Activated effector memory CD4-positive, alpha-beta T cell treated with anti-CD3 and anti-CD28 coated beads, Interleukin-2, amount 50 U/mL, for 16 hours (primary cell): ENCODE measurements around the gene LCE2C.
"Not testable (repeated sequence)": the region's sequence is repeated elsewhere in the genome, so short reads cannot be mapped to it uniquely, and the experiment has no call there.

ENCODE experiments used
- DNase-seq: peaks from one replicate; pipeline ENCODE4 v3.0.0-alpha.2; 2020

LCE2C gene

DNA sequence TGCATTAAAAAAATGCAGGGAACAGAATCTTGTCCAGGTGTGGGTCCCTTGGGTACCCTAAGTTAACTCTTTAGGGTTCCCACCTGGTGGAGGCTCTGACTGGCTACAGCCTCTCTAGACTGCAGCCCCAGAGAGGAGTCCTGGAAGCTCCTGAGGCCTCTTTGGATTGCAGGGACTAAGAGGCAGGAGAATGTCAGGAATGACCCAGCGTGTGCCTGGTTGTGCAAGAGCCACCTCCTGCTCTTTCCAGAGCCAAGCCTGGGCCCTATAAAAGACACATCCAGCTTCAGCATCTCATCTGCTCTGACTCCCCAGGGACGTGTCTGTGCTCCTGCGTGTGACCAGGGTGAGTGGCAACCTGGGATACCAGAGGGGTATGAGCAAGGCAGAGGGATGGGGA lies at the start of gene LCE2C:
TSS of gene LCE2C (plus strand) at position 297 of the 400 bp plus-strand sequence. CDS start 737 bp downstream, outside the sequence.
- not testable (repeated sequence) for DNase-seq

- no peak for DNase-seq
These were observed 48.3 kb upstream of the LCE2C start for GRCh38 chr1:152626744-152627143.

- no peak for DNase-seq
These were observed 44.5 kb upstream of the LCE2C start for GRCh38 chr1:152630596-152630995.

DNA sequence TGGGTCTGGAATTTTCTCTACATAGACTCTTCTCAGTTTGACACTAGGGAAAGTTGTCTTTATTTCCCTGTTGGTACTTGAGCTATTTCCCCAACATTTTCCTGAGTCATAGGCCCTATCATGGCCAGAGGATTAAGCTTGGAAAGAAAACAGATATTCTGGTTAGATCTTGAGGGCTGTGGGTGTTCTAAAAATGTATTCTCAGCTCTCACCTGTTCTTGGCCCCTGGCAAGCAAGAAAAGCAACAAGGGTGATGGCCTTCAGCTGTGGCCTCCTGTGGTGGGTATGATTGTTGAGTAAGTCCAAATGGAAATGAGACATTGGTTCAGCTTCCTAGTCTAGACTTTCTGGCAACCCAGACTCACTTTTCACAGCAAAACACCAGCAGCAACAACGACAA lies 34.7 kb upstream of the LCE2C start:
- no peak for DNase-seq

DNA sequence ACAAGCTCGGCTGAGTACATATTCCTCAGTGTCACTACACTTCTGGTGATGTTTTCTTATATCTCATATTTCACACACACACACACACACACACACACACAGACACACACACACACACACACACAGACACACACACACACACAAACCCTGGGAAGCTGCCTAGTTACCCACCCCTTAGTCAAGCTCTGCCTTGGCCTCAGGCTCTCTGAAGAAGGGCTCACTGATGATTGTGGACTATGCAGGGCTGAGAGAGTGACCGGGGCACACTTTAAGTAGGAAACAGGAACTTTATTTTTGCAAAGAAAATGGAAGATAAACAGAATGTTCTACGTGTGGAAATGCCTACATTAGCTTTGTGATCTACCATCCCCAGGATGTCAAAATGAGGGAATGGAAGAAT lies 31.1 kb upstream of the LCE2C start:
- DNase-seq, result no peak

GRCh38 chr1:152645146-152645545 lies 29.9 kb upstream of the LCE2C start:
- no peak for DNase-seq

DNA sequence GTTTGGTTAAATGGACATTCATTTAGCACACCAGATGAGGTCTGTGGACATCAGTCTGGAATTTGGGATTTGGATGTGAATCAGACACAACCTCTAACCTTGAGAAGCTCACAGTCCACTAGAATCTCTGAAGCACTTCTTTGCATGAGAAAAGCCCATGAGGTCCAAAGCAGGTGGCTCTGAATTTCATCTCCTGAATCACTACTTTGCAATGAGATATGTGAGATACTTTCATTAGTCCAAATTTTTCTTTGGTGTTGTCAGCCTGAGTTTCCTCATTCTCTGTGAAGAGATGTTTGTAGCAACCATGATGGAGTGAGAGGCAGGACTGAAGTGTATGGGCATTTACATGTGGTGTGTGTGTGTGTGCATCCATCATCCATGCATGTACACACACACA lies 28.4 kb upstream of the LCE2C start:
- no peak for DNase-seq

- DNase-seq, result peak; percentile 78
These were observed 21.0 kb upstream of the LCE2C start for GRCh38 chr1:152654110-152654509.

DNA sequence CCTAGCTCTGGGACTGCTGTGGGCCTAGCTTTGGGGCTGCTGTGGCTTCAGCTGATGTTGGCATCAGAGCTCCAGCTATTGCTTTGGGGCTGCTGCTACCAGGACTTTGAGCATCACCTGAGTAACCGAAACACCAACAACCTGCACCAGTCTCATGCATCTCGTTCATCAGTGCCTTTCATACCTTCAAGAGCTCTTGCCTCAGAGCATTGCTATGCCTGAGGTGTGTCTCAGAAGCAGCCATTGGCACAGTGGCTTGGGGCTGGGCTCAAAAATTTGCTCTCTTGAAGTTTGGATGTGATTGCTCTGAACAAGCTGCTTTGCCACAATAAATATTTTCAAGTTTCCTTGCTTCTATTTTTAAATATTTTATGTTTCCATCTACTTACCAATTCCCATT lies 18.6 kb upstream of the LCE2C start:
- no peak for DNase-seq

DNA sequence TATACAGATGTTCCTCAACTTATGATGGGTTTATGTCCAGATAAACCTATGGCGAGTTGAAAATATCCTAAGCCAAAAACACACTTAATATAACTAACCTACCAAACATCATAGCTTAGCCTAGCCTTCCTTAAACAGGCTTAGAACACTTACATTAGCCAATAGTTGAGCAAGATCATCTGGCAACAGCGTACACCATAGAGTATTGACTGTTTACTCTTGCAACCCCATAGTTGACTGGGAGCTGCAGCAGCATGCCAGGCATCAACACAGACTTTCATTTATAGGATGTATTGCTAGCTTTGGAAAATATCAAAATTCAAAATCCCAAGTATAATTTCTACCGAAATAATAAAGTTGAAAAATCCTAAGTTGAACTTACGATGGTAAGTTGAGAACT lies 17.4 kb upstream of the LCE2C start:
- no peak for DNase-seq

- DNase-seq, result no peak
These were observed 16.4 kb upstream of the LCE2C start for GRCh38 chr1:152658649-152659048.

DNA sequence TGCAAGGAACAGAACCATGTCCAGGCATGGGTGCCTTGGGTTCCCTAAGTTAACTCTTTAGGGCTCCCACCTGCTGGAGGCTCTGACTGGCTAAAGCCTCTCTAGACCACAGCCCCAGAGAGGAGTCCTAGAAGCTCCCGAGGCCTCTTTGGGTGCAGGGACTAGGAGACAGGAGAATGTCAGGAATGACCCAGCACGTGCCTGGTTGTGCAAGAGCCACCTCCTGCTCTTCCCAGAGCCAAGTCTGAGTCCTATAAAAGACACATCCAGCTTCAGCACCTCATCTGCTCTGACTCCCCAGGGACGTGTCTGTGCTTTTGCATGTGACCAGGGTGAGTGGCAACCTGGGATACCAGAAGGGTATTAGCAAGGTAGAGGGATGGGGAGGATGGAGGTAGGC lies 12.0 kb upstream of the LCE2C start, which contains the start of gene LCE2D:
TSS of gene LCE2D (plus strand) at position 283 of the 400 bp plus-strand sequence. CDS start 726 bp downstream, outside the sequence.
- DNase-seq, result no peak

DNA sequence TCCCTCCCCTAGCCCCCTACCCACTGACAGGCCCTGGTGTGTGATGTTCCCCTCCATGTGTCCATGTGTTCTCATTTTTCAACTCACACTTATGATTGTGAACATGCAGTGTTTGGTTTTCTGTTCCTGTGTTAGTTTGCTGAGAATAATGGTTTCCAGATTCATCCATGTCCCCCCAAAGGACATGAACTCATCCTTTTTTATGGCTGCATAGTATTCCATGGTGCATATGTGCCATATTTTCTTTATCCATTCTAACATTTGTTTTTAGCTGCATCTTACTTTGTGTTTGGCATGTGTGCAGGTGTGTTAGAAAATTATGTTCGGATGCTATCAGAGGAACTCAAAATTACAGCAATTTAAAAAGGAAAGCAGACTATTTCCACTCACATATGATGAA lies 8.9 kb upstream of the LCE2C start:
- DNase-seq, result not testable (repeated sequence)

DNA sequence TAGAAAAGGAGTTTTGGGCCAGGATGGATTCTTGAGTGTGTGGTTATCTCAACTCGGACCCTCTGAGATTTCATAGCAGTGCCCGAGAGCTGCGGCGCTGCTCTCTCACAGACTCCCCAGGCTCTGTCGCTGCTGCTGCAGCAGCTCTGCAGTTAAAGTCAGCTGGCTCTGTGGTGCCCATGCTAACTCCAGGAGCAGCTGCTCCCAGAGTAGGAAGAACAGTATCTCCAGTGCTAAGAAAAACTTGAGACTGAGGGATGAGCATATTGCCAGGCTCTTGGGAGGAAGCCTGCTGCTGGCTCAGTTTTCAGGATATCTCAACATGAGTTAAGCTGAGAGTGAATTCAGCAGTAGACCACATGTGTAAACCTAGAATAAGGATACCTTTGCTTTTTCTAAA lies 7.4 kb upstream of the LCE2C start:
- DNase-seq, result no peak

DNA sequence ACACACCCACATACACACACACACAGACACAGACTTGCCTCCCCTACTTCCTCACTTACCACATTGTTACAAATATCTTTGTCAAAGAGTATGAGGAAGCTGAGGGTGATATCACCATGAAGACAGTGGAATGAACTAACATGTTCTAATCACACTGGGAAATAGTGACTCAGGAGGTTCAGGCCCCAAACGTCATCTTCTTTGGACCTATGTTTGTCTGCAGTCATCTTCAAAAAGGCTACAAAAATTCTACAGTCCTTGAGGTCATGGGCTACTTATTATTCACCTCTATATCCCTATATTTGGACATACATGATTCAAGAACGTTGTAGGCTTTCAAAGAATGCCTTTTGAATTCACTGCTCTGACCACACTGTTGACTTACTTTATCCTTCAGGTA lies 2.1 kb upstream of the LCE2C start:
- no peak for DNase-seq

GRCh38 chr1:152679459-152679858 lies 4.4 kb downstream of the LCE2C start:
- no peak for DNase-seq

GRCh38 chr1:152681616-152682015 lies 6.5 kb downstream of the LCE2C start:
- no peak for DNase-seq

GRCh38 chr1:152683846-152684245 lies 8.8 kb downstream of the LCE2C start:
- no peak for DNase-seq

- DNase-seq, result not testable (repeated sequence)
These were observed 10.7 kb downstream of the LCE2C start, which contains the start of gene LCE2B for GRCh38 chr1:152685823-152686222. LCE2B (plus strand) TSS chr1:152686123; CDS start chr1:152686844, 721 bp downstream.

DNA sequence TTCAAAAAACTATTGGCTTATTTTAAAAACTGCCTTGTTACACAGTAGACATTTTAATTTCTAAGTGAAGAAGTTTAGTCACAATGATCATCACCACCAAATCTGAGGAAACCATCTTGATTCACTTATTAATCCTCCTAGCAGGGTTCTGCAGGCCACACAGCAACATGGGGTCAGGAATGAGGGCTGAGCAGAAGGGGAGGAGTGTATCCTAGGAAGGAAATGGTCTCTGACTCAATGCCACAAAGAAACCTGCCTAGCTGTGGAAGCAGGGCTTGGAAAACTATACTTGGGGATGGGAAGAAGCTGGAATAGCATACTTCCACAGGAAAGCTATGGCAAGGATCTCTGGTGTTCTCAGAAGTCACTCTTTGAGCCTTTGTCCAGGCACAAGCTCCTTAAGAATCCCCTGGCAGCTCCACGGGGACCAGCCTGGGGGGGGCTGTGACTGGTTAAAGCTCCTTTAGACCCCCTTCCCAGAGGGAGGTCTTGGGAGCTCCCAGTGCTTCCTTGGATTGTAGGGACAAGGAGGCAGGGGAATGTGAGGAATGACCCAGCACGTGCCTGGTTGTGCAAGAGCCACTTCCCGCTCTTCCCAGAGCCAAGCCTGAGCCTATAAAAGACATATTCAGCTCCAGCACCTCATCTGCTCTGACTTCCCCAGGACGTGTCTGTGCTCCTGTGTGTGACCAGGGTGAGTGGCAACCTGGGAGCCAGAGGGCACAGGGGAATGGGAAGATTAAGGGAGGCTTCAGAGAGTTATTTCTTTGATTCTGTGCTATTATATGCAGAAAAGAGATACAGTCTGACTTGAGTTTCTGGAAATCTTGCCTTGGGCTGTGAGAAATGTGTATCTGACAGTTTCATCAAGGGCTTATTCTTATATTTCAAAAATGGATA lies 22.9 kb downstream of the LCE2C start, which contains the start of gene LCE2A:
TSS of gene LCE2A (plus strand) at position 645 of the 900 bp plus-strand sequence. CDS start 557 bp downstream, outside the sequence.
- DNase-seq, result no peak

- no peak for DNase-seq
These were observed 24.7 kb downstream of the LCE2C start for GRCh38 chr1:152699746-152700145.

DNA sequence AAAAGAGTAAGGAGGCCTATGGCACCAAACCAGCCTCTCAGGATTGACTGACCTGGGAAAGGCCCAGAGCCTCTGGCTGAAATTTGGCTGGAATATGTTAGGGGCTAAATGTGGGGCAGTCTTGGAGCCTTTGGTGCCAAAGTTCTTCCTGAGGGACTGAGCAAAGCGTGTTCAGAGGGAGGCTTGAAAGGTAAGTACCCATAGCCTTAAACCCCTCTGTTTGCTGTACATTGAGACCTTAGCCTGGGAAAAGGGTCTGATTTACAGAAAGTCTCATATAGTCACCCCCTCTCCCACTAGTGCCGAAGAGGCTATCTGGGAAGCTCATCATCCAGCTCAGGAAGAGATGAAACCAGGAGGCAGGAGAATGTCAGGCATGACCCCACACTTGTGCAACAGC lies 32.8 kb downstream of the LCE2C start, which contains the start of gene LCE4A:
TSS of gene LCE4A (plus strand) at position 301 of the 400 bp plus-strand sequence. CDS start 916 bp downstream, outside the sequence.
- no peak for DNase-seq

DNA sequence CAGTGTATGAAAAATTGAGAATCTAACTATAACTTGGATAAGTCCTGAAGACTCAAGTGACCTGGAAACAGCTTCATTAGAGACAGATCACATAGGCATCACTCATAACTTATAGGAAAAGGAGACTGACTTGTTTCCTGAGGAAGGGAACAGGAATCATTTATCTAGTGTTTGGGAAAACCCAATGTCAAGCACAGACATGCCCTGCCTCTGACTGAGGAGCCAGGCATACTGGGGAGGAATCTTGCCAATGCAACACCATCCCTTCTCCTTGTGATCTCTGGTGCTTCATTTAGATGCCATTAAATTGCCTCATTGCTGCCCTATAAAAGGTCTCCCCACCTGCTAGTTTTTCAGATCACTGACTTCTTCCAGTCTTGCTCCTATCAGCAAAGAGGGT lies 43.2 kb downstream of the LCE2C start:
- no peak for DNase-seq

DNA sequence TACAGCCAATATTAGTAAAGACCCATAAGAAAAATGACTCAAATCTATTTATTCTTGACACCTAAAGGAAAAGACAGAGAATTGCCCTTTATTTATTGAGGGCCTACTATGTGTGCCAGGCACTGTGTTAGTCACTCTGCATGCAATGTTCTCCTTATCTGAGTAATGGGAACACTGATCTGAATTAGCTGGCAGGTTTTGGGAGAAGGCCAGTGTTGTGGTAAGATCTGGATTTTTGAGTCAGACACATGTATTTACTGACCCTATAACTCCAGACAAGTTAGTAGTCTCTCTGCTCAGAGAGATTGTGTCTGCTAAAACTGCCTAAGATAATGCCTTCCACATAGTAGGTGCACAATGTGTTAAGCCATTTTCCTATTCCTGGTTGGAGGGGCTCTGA lies 50.2 kb downstream of the LCE2C start:
- no peak for DNase-seq
